CD4-positive, alpha-beta T cell (primary cell): ENCODE measurements around the gene FNDC7. TPM values are rescaled to one million over a fixed set of nuclear protein-coding genes. Genes with fewer than 3 reads are reported as not detected.

Experiments
- ATAC-seq: fragments of 200-7000 bp; cut with Tn5 transposase; one replicate; pipeline ENCODE4 v1.10.0; 2022; ENCODE audit warnings: mild to moderate bottlenecking; ENCODE audit not compliant: poor library complexity
- CTCF ChIA-PET: fragments of 350-600 bp; sonication (Branson Sonifier 250); formaldehyde crosslinking; loops from one replicate; lab custom pipeline; 2021; ENCODE audit warnings: antibody characterized with exemption, inconsistent platforms; lab: Charles Lee
- POLR2A ChIA-PET: fragments of 350-600 bp; sonication (Branson Sonifier 250); formaldehyde crosslinking; loops from one replicate; lab custom pipeline; 2021; ENCODE audit warnings: antibody characterized with exemption, inconsistent platforms; lab: Charles Lee
- DNase-seq, 14 experiments: peaks; one replicate each; pipeline ENCODE4 v3.0.0-alpha.2; 2013 to 2020; ENCODE audit warnings: mixed read lengths in 2 of 14
- H3K27ac ChIP-seq, 2 donors: one replicate each; pipeline versions ENCODE4 v1.5.1 to v1.7.0; 2013; ENCODE audit warnings: low read length in 2 of 2, low read depth in 1 of 2, mild to moderate bottlenecking in 1 of 2
- H3K27me3 ChIP-seq, 2 experiments: 1 replicate in 1 of 2; 2 replicates in 1 of 2; pipeline versions ENCODE4 v1.6.1 to v1.7.0; 2013; ENCODE audit warnings: low read length in 2 of 2, control low read depth in 1 of 2, mild to moderate bottlenecking in 1 of 2, moderate library complexity in 1 of 2; ENCODE audit not compliant: insufficient read depth in 2 of 2, control insufficient read depth in 1 of 2
- H3K36me3 ChIP-seq: one replicate; pipeline ENCODE4 v1.6.1; 2013; ENCODE audit warnings: low read length, control low read depth; ENCODE audit not compliant: insufficient read depth
- H3K4me1 ChIP-seq: one replicate; pipeline ENCODE4 v1.6.1; 2013; ENCODE audit warnings: low read length, control low read depth; ENCODE audit not compliant: insufficient read depth
- H3K4me3 ChIP-seq: one replicate; pipeline ENCODE4 v1.5.1; 2013; ENCODE audit warnings: mild to moderate bottlenecking, low read length, moderate library complexity
- H3K9me3 ChIP-seq, 2 experiments: 1 replicate in 1 of 2; 2 replicates in 1 of 2; pipeline versions ENCODE4 v1.6.1 to v1.7.0; 2013; ENCODE audit warnings: low read length in 2 of 2, mild to moderate bottlenecking in 2 of 2, control low read depth in 1 of 2, moderate library complexity in 1 of 2; ENCODE audit not compliant: control insufficient read depth in 1 of 2, insufficient read depth in 1 of 2
- H3K27ac Mint-ChIP-seq: one replicate; pipeline ENCODE4 v1.8.0; 2020; ENCODE audit warnings: mixed read lengths
- H3K27me3 Mint-ChIP-seq: one replicate; pipeline ENCODE4 v1.8.0; 2021; ENCODE audit warnings: mixed read lengths
- H3K36me3 Mint-ChIP-seq: one replicate; pipeline ENCODE4 v1.8.0; 2021; ENCODE audit warnings: low read depth, mixed read lengths
- H3K4me1 Mint-ChIP-seq: one replicate; pipeline ENCODE4 v1.8.0; 2021; ENCODE audit warnings: low read depth, mixed read lengths
- H3K4me3 Mint-ChIP-seq: one replicate; pipeline ENCODE4 v1.8.0; 2020; ENCODE audit warnings: mild to moderate bottlenecking, mixed read lengths
- H3K9me3 Mint-ChIP-seq: one replicate; pipeline ENCODE4 v1.8.0; 2020; ENCODE audit warnings: mixed read lengths
- intact Hi-C, 2 experiments: fragments of 100-400 bp; cut with DNase I in 1 of 2; cut with micrococcal nuclease in 1 of 2; formaldehyde crosslinking; loops; one replicate each; pipeline versions ENCODE4 v1.15.1 to v1.9.0; 2023 to 2025; cut with DNase I, micrococcal nuclease
- total RNA-seq, 174 experiments: library from RNA in 2 of 174; stranded (reverse) in 2 of 174; gene quantifications; one replicate each; pipeline ENCODE4 v1.2.3 and lab custom pipeline; 2021 to 2026
- TF ChIP-seq, protein P1 (sequence below): fragments of 200-600 bp; IDR thresholded peaks from one replicate; pipeline ENCODE4 v1.8.0; 2022; ENCODE audit warnings: antibody characterized with exemption, mild to moderate bottlenecking

Gene FNDC7
- total RNA-seq, 2 experiments from 2014 or later, result 0.19 to 0.42 TPM

DNA sequence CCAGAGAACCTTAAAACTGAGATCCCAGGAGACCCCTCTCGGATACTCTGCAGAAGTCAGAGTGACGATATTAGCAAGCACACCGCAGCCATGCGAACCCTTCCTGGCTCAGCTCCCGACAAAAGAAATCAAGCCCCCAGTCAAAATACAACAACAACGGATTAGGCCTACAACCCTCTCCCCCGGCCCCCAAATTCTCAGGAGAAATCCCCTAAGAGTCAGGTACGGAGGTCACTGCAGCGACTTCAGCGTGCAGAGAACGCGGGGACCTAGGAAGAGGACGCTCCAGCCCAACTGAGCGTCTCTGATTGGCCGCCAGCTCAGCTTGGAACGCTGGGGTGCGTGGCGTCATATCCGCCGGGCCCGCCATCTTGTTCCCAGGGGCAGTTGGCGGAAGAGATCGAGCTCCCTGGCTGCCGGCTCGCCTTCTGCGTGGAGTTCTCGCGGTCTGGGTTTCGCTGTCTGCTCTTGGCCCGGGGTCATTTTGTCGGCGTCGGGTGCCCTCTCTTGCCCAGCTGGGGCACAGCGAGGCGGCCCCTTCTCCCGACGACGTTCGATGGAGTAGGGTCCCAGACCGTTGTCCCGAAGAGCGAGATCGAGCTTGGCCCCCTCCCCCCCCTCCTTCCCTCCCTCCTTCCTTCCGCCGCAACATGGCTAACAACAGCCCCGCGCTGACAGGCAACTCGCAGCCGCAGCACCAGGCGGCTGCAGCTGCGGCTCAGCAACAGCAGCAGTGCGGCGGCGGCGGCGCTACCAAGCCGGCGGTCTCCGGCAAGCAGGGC, 20.6 kb upstream of the FNDC7 start, which contains the start of gene PRPF38B:
PRPF38B (plus strand) TSS at position 369 of the 782 bp plus-strand sequence; CDS start at position 651, 282 bp downstream.
- no peaks in the 10 kb centered on the region for H3K27me3 ChIP-seq
- CTCF ChIA-PET, result interaction anchor here (0.7 to 2.7 kb wide), 22 partner anchors 9 to 491 kb away, joined by 3 to 28 read pairs (median 4); partner anchors contain the start of genes EEIG2, HENMT1, SLC25A24 and STXBP3
- H3K36me3 ChIP-seq, result peaks cover 20% of the 10 kb centered on the region
- peak within 1 kb of the TSS; percentile 99 for H3K27ac ChIP-seq
- DNase-seq (peak; percentile 88 to 97 (median 91)), ATAC-seq (peak; percentile 84)
- H3K27ac Mint-ChIP-seq, result peak within 1 kb of the TSS; percentile 97
- peak within 1 kb of the TSS; percentile 95 for H3K4me3 Mint-ChIP-seq
- H3K36me3 Mint-ChIP-seq, result peaks cover 51% of the 10 kb centered on the region
- H3K9me3 Mint-ChIP-seq, result no peaks in the 10 kb centered on the region
- no peaks in the 10 kb centered on the region for H3K9me3 ChIP-seq
- TF ChIP-seq, protein P1, sequence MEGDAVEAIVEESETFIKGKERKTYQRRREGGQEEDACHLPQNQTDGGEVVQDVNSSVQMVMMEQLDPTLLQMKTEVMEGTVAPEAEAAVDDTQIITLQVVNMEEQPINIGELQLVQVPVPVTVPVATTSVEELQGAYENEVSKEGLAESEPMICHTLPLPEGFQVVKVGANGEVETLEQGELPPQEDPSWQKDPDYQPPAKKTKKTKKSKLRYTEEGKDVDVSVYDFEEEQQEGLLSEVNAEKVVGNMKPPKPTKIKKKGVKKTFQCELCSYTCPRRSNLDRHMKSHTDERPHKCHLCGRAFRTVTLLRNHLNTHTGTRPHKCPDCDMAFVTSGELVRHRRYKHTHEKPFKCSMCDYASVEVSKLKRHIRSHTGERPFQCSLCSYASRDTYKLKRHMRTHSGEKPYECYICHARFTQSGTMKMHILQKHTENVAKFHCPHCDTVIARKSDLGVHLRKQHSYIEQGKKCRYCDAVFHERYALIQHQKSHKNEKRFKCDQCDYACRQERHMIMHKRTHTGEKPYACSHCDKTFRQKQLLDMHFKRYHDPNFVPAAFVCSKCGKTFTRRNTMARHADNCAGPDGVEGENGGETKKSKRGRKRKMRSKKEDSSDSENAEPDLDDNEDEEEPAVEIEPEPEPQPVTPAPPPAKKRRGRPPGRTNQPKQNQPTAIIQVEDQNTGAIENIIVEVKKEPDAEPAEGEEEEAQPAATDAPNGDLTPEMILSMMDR, result no peak
- H3K4me1 Mint-ChIP-seq, result peaks cover 51% of the 10 kb centered on the region
- no peaks in the 10 kb centered on the region for H3K27me3 Mint-ChIP-seq
- peaks cover 24% of the 10 kb centered on the region for H3K4me1 ChIP-seq
- intact Hi-C loops, result loop anchor here (1.0 to 5.0 kb wide), 15 partner anchors 11 to 421 kb away; partner anchors contain the start of genes STXBP3 (in 2 of the 2), EEIG2 (in 1 of the 2), ELAPOR1 (in 1 of the 2) and GPSM2 (in 1 of the 2)
- POLR2A ChIA-PET, result interaction anchor here (0.7 to 5.6 kb wide), 49 partner anchors 9 to 1646 kb away, joined by 3 to 481 read pairs (median 7); partner anchors contain the start of genes AHCYL1, CLCC1, EEIG2 and FNDC7
- peak within 1 kb of the TSS; percentile 89 for H3K4me3 ChIP-seq

DNA sequence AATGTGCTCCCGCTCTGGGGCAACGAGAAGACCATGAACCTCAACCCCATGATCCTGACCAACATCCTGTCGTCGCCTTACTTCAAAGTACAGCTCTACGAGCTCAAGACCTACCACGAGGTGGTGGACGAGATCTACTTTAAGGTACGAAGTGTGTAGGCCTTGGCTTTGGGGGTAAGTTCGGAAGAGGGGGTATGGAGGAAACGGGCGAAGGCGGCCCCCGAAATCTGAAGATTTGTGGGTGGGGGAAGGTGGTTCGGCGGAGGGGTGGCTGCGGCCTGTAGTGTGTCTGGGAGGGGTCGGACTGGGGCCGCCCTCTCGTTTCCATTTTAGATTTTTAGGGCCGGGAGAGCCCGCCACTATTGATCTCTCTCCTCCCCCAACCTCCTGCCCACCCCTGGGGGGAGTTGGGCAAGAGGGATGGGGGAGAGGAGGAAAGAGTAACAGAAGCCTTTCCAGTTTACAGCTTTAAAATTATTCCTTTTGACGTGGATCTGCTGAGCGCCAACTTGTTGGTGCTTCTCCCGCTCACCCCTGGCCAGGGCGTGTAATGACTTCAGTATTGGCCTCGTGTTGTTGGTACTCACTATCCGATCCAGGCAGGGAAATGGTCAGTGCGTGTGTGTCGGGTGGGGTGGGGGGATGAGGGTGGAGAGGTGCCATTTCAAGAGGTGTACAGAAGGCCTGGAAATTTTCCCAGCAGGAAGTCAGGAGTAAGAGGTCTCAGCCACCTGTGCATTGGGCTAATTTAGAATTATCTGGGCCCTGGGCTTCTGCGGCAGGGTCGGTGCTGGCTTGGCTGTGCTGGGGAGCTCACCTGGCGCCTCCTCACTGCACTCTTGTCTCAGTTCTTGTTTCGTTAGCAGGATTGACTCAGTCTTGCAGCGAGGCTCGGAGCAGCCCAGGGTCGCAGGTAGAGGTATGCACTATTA, 19.7 kb upstream of the FNDC7 start:
- Mint-ChIP-seq H3K9me3 (no peaks in the 10 kb centered on the region), H3K36me3 (peaks cover 59% of the 10 kb centered on the region), H3K27ac (peak overlapping the region; percentile 97), H3K4me3 (peak overlapping the region; percentile 95), H3K27me3 (no peaks in the 10 kb centered on the region), H3K4me1 (peaks cover 59% of the 10 kb centered on the region)
- CTCF ChIA-PET, result interaction anchor here (0.5 to 2.7 kb wide), 22 partner anchors 9 to 407 kb away, joined by 3 to 28 read pairs (median 4); partner anchors contain the start of genes EEIG2, HENMT1 and STXBP3
- H3K27ac ChIP-seq, result peak overlapping the region; percentile 99
- intact Hi-C loops, result loop anchor here (1.0 to 5.0 kb wide), 13 partner anchors 10 to 420 kb away; partner anchors contain the start of genes EEIG2 (in 1 of the 2), ELAPOR1 (in 1 of the 2), GPSM2 (in 1 of the 2) and STXBP3 (in 1 of the 2)
- peak overlapping the region; percentile 89 for H3K4me3 ChIP-seq
- TF ChIP-seq, protein P1, result peak; percentile 65
- peak in 13 of 14 experiments; percentile 36 to 95 (median 71) for DNase-seq
- peaks cover 28% of the 10 kb centered on the region for H3K36me3 ChIP-seq
- H3K9me3 ChIP-seq, result no peaks in the 10 kb centered on the region
- POLR2A ChIA-PET, result interaction anchor here (0.7 to 5.6 kb wide), 46 partner anchors 8 to 1645 kb away, joined by 3 to 481 read pairs (median 8); partner anchors contain the start of genes AHCYL1, CLCC1, EEIG2 and FNDC7
- peaks cover 27% of the 10 kb centered on the region for H3K4me1 ChIP-seq
- peak; percentile 73 for ATAC-seq
- no peaks in the 10 kb centered on the region for H3K27me3 ChIP-seq
